HepG2 (cell line): ENCODE measurements around the gene CST8. TPM values are rescaled to one million over a fixed set of nuclear protein-coding genes. Genes with fewer than 3 reads are reported as not detected.

Source experiments
- ATAC-seq: fragments of 200-7000 bp; cut with Tn5 transposase; 3 replicates; pipeline ENCODE4 v1.9.1; 2020; ENCODE audit warnings: mild to moderate bottlenecking, moderate library complexity
- BruUV-seq: library from RNA; stranded (reverse); fragments of 400-500 nt; replicated peaks from 2 replicates; lab custom pipeline; 2021; lab: Mats Ljungman, UMichigan
- CTCF ChIA-PET: fragments of 300-600 bp; formaldehyde crosslinking; extraction: SDS; loops from one replicate; lab custom pipeline; 2021; ENCODE audit warnings: low total read pairs, inconsistent platforms, low intra/inter-chr PET ratio; lab: Yijun Ruan, JAX
- POLR2A ChIA-PET: fragments of 350-600 bp; sonication (Branson Sonifier 250); formaldehyde crosslinking; loops from one replicate; lab custom pipeline; 2020; ENCODE audit warnings: antibody characterized with exemption, inconsistent platforms; lab: Yijun Ruan, JAX
- DNase-seq: peaks from one replicate; pipeline ENCODE4 v3.0.0-alpha.2; 2015; ENCODE audit warnings: low spot score
- FAIRE-seq: peaks from 3 replicates; lab custom pipeline; 2011; peaks lifted over from hg19 to GRCh38; lab: Jason Lieb, UNC
- H2AFZ ChIP-seq: one replicate; pipeline ENCODE4 v1.6.1; 2011; ENCODE audit warnings: low read length, inconsistent platforms
- H3K27ac ChIP-seq: fragments of 300-600 bp; 3 replicates; pipeline ENCODE4 v1.8.0; 2011; ENCODE audit warnings: mixed run types, mild to moderate bottlenecking, mixed read lengths, low read length, inconsistent platforms; ENCODE audit not compliant: insufficient read depth; ENCODE audit errors: extremely low read length
- H3K27me3 ChIP-seq, 2 experiments: fragments of 200-600 bp in 1 of 2; 2 replicates in 1 of 2; 3 replicates in 1 of 2; pipeline versions ENCODE4 v1.6.0 to v1.8.0; 2011; ENCODE audit warnings: low read length in 2 of 2, mild to moderate bottlenecking in 2 of 2, moderate library complexity in 2 of 2, inconsistent platforms in 1 of 2; ENCODE audit not compliant: insufficient read depth in 2 of 2, control insufficient read depth in 1 of 2
- H3K36me3 ChIP-seq, 2 experiments: fragments of 200-600 bp in 1 of 2; replicated peaks in 1 of 2; 2 replicates in 1 of 2; 3 replicates in 1 of 2; pipeline versions ENCODE4 v1.5.1 to v1.8.0; 2011; ENCODE audit warnings: low read length in 2 of 2, inconsistent platforms in 1 of 2; ENCODE audit not compliant: insufficient read depth in 2 of 2, control insufficient read depth in 1 of 2
- H3K4me1 ChIP-seq: 2 replicates; pipeline ENCODE4 v1.5.1; 2012; ENCODE audit warnings: low read length, inconsistent platforms; ENCODE audit not compliant: insufficient read depth
- H3K4me2 ChIP-seq: 2 replicates; pipeline ENCODE4 v1.6.0; 2011; ENCODE audit warnings: low read depth, low read length, inconsistent platforms
- H3K4me3 ChIP-seq, 3 experiments: fragments of 200-600 bp in 1 of 3; sonication (generic), shearing (Covaris generic) in 1 of 3; replicated peaks in 1 of 3; 2 replicates each; pipeline ENCODE4 v1.5.1; 2011 to 2016; ENCODE audit warnings: low read length in 3 of 3, inconsistent platforms in 2 of 3, low read depth in 2 of 3, mild to moderate bottlenecking in 2 of 3, control low read depth in 1 of 3, mixed read lengths in 1 of 3; ENCODE audit not compliant: insufficient read depth in 1 of 3
- H3K79me2 ChIP-seq: one replicate; pipeline ENCODE4 v1.6.1; 2011; ENCODE audit warnings: low read length, inconsistent platforms; ENCODE audit not compliant: insufficient read depth
- H3K9ac ChIP-seq: 2 replicates; pipeline ENCODE4 v1.6.0; 2011; ENCODE audit warnings: mild to moderate bottlenecking, low read depth, low read length, inconsistent platforms; ENCODE audit not compliant: insufficient read depth
- H3K9me3 ChIP-seq: 2 replicates; pipeline ENCODE4 v1.5.1; 2012; ENCODE audit warnings: mild to moderate bottlenecking, low read length
- H4K20me1 ChIP-seq: 2 replicates; pipeline ENCODE4 v1.6.0; 2011; ENCODE audit warnings: inconsistent platforms, mild to moderate bottlenecking, low read length, moderate library complexity; ENCODE audit not compliant: insufficient read depth
- ERF ChIP-seq: IDR thresholded peaks from 2 replicates; pipeline ENCODE4 v1.6.1; 2018; ENCODE audit warnings: missing biosample characterization, missing genetic modification reagents
- HDAC1 ChIP-seq: sonication (generic); formaldehyde crosslinking; IDR thresholded peaks from 2 replicates; pipeline ENCODE4 v1.5.1; 2020; ENCODE audit warnings: mild to moderate bottlenecking, missing genetic modification reagents
- JUNB ChIP-seq: sonication (generic); formaldehyde crosslinking; IDR thresholded peaks from 2 replicates; pipeline ENCODE4 v1.8.0; 2022; ENCODE audit warnings: missing genetic modification reagents, mild to moderate bottlenecking, borderline replicate concordance
- MBNL3 ChIP-seq: fragments of 250-450 bp; sonication (Bioruptor Pico); conservative IDR thresholded peaks from 2 replicates; pipeline ENCODE4 v1.8.0; 2022; ENCODE audit warnings: mild to moderate bottlenecking, inconsistent platforms
- MED1 ChIP-seq: sonication (generic); formaldehyde crosslinking; IDR thresholded peaks from 2 replicates; pipeline ENCODE4 v1.4.0; 2020; ENCODE audit warnings: missing genetic modification reagents
- NAIF1 ChIP-seq: sonication (generic); formaldehyde crosslinking; IDR thresholded peaks from 2 replicates; pipeline ENCODE4 v1.5.0; 2020; ENCODE audit warnings: mild to moderate bottlenecking, missing genetic modification reagents, borderline replicate concordance
- POGZ ChIP-seq: sonication (generic); formaldehyde crosslinking; IDR thresholded peaks from 2 replicates; pipeline ENCODE4 v1.4.0; 2020; ENCODE audit warnings: mild to moderate bottlenecking, missing genetic modification reagents
- PTBP1 ChIP-seq: fragments of 200-400 bp; formaldehyde crosslinking; IDR thresholded peaks from 2 replicates; pipeline ENCODE4 v1.6.1; 2018; ENCODE audit warnings: low read length, low read depth; ENCODE audit not compliant: poor library complexity, severe bottlenecking
- RARG ChIP-seq: sonication (generic); formaldehyde crosslinking; IDR thresholded peaks from 2 replicates; pipeline ENCODE4 v1.4.0; 2020; ENCODE audit warnings: low read depth, mild to moderate bottlenecking, missing genetic modification reagents
- ZKSCAN1 ChIP-seq: fragments of 150-350 bp; IDR thresholded peaks from 2 replicates; pipeline ENCODE4 v1.6.1; 2014; ENCODE audit warnings: low read length
- ZNF362 ChIP-seq: sonication (generic); formaldehyde crosslinking; IDR thresholded peaks from 2 replicates; pipeline ENCODE4 v1.4.0; 2020; ENCODE audit warnings: missing genetic modification reagents, mild to moderate bottlenecking, borderline replicate concordance
- ZNF619 ChIP-seq: sonication (generic); formaldehyde crosslinking; IDR thresholded peaks from 2 replicates; pipeline ENCODE4 v1.4.0; 2020; ENCODE audit warnings: mild to moderate bottlenecking, missing genetic modification reagents
- ZNF768 ChIP-seq: sonication (generic); formaldehyde crosslinking; IDR thresholded peaks from 2 replicates; pipeline ENCODE4 v1.4.0; 2020; ENCODE audit warnings: missing genetic modification reagents
- ZSCAN29 ChIP-seq: sonication (generic); formaldehyde crosslinking; conservative IDR thresholded peaks from 2 replicates; pipeline ENCODE4 v1.4.0; 2020; ENCODE audit warnings: mild to moderate bottlenecking, missing genetic modification reagents
- WGBS: methylation state at CpG from one replicate; pipeline ENCODE4 v1.1.6; 2017; ENCODE audit warnings: low lambda C conversion rate; 5-methylcytosine and 5-hydroxymethylcytosine counted together
- in situ Hi-C: cut with HindIII; loops from 2 replicates; pipeline ENCODE4 v1.10.0; 2017; ENCODE audit warnings: low pct_unique_long_range_greater_than_20kb; ENCODE audit not compliant: extremely low pct_ligation_motif_present
- intact Hi-C: fragments of 100-400 bp; cut with micrococcal nuclease; formaldehyde crosslinking; loops from one replicate; pipeline ENCODE4 v1.10.0; 2022; ENCODE audit not compliant: unreplicated experiment
- polyA plus RNA-seq, 8 experiments: library from polyadenylated mRNA; depleted of rRNA in 3 of 8; stranded (reverse) in 7 of 8; unstranded in 1 of 8; fragments of >200 nt; fragmentation: Illumina TruSeq in 4 of 8; extraction: Trizol in 4 of 8; gene quantifications; 2 replicates each; pipeline versions ENCODE4 v1.2.1 to v1.2.3, GENCODE V29; 2011 to 2016; ENCODE audit warnings: low read depth in 4 of 8, missing spikeins in 1 of 8, mixed read lengths in 1 of 8; ENCODE audit not compliant: insufficient read depth in 1 of 8
- total RNA-seq, 5 experiments: library from RNA; depleted of rRNA; stranded (reverse); fragments of >200 nt; fragmentation: Illumina TruSeq; extraction: Trizol; gene quantifications; 2 replicates each; pipeline ENCODE4 v1.2.3, GENCODE V29; 2016; ENCODE audit warnings: low read depth in 1 of 5

The CST8 gene
- total and polyA plus RNA-seq, 2 of the 13 experiments (the other 11 are each of a cell fraction or from before 2014, with no cell fraction given), result not detected

DNA sequence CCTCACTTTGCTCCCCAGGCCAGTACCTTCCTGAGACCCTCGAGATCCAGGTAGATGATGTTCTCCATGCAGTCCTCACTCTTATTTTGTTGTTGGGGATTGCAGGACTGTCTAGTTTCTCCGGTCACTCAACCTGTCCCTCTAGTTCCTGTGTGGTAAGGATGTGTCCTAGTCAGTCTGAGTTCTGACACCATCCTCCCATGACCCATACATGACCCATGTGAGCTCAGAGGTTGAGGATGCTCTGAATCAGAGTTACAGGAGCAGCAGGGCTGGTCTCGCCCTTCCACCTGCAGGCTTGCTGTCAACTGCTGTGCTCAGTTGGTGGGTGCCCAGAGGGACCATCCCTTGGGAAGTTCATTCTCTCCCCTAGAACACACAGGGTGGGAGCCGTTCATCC is 11.9 kb upstream of the CST8 start:
- Histone ChIP-seq H3K4me2 (no peak overlapping the region), H3K27ac (no peak overlapping the region), H2AFZ (no peak overlapping the region), H3K4me1 (peaks cover 16% of the 10 kb centered on the region), H4K20me1 (no peaks in the 10 kb centered on the region)
- ChIA-PET CTCF (no interaction called here), POLR2A (no interaction called here)
- 9% methylated on average over 4 of the region's 4 CpGs for WGBS
- in situ Hi-C loops, result no loop called here
- TF ChIP-seq MBNL3, result no peak
- no peak for TF ChIP-seq JUNB (CRISPR knock-in tag)
- TF ChIP-seq ZNF362 (CRISPR knock-in tag), result no peak
- no peak for TF ChIP-seq POGZ
- no peak for TF ChIP-seq ZNF768 (CRISPR knock-in tag)
- no peak for TF ChIP-seq ZKSCAN1
- TF ChIP-seq PTBP1, result no peak
- TF ChIP-seq ZSCAN29 (CRISPR knock-in tag), result no peak
- no peak for TF ChIP-seq HDAC1 (CRISPR knock-in tag)
- TF ChIP-seq MED1, result no peak
- TF ChIP-seq ERF (CRISPR knock-in tag), result no peak
- no peak for TF ChIP-seq RARG (CRISPR knock-in tag)
- no peak for TF ChIP-seq NAIF1 (CRISPR knock-in tag)
- no peak for TF ChIP-seq ZNF619 (CRISPR knock-in tag)
- TF ChIP-seq, all 625 proteins: peak for 0
- no peak overlapping the region for H3K4me3 ChIP-seq
- no peak overlapping the region for H3K9ac ChIP-seq
- ATAC-seq, result no peak
- no peaks in the 10 kb centered on the region for H3K9me3 ChIP-seq
- DNase-seq, result no peak
- H3K27me3 ChIP-seq, result no peaks in the 10 kb centered on the region
- no TSS peak for BruUV-seq
- intact Hi-C loops, result no loop called here
- no peaks in the 10 kb centered on the region for H3K36me3 ChIP-seq
- H3K79me2 ChIP-seq, result no peaks in the 10 kb centered on the region
- FAIRE-seq, result no peak
